CD14-positive monocyte (primary cell): Measurements from ENCODE around the gene ACSS2. TPM values are rescaled to one million over a fixed set of nuclear protein-coding genes. Genes with fewer than 3 reads are reported as not detected.

Source experiments
- DNase-seq, 3 donors: peaks; one replicate each; pipeline ENCODE4 v3.0.0-alpha.2; 2011 to 2022
- H2AFZ ChIP-seq: 2 replicates; pipeline ENCODE4 v1.6.0; 2012; ENCODE audit warnings: mild to moderate bottlenecking, low read depth, low read length, inconsistent platforms; ENCODE audit not compliant: insufficient read depth, poor library complexity, severe bottlenecking
- H3K27ac ChIP-seq, 2 donors: 1 replicate in 1 of 2; 2 replicates in 1 of 2; pipeline ENCODE4 v1.5.1; 2012 to 2013; ENCODE audit warnings: low read length in 2 of 2, control low read depth in 1 of 2, inconsistent platforms in 1 of 2, low read depth in 1 of 2, mild to moderate bottlenecking in 1 of 2
- H3K27me3 ChIP-seq, 2 donors: one replicate each; pipeline versions ENCODE4 v1.6.0 to v1.6.1; 2011 to 2013; ENCODE audit warnings: low read length in 2 of 2; ENCODE audit not compliant: control insufficient read depth in 2 of 2, insufficient read depth in 2 of 2
- H3K36me3 ChIP-seq, 2 donors: replicated peaks in 1 of 2; 1 replicate in 1 of 2; 2 replicates in 1 of 2; pipeline versions ENCODE4 v1.5.1 to v1.6.1; 2012 to 2013; ENCODE audit warnings: low read length in 2 of 2, control low read depth in 1 of 2, inconsistent platforms in 1 of 2, mild to moderate bottlenecking in 1 of 2; ENCODE audit not compliant: insufficient read depth in 2 of 2, control insufficient read depth in 1 of 2
- H3K4me1 ChIP-seq, 2 donors: 1 replicate in 1 of 2; 2 replicates in 1 of 2; pipeline versions ENCODE4 v1.5.1 to v1.6.1; 2012 to 2013; ENCODE audit warnings: low read length in 2 of 2, control low read depth in 1 of 2, inconsistent platforms in 1 of 2, mild to moderate bottlenecking in 1 of 2, moderate library complexity in 1 of 2; ENCODE audit not compliant: insufficient read depth in 2 of 2, control insufficient read depth in 1 of 2
- H3K4me2 ChIP-seq: replicated peaks from 2 replicates; pipeline ENCODE3; 2012; ENCODE audit warnings: low read length, moderate library complexity, mild to moderate bottlenecking; ENCODE audit not compliant: poor library complexity, severe bottlenecking; ENCODE audit errors: extremely low read depth
- H3K4me3 ChIP-seq, 3 experiments: fragments of 200-600 bp in 1 of 3; sonication (generic) in 1 of 3; replicated peaks in 1 of 3; 1 replicate in 2 of 3; 2 replicates in 1 of 3; pipeline ENCODE4 v1.5.1; 2011 to 2013; ENCODE audit warnings: low read length in 3 of 3, mild to moderate bottlenecking in 3 of 3, control low read depth in 2 of 3, low read depth in 2 of 3, inconsistent platforms in 1 of 3, moderate library complexity in 1 of 3
- H3K79me2 ChIP-seq: 2 replicates; pipeline ENCODE4 v1.6.0; 2012; ENCODE audit warnings: mild to moderate bottlenecking, control low read depth, inconsistent platforms, low read length, moderate library complexity; ENCODE audit not compliant: insufficient read depth
- H3K9ac ChIP-seq: 2 replicates; pipeline ENCODE4 v1.6.0; 2017; ENCODE audit warnings: low read length, mild to moderate bottlenecking; ENCODE audit not compliant: insufficient read depth, poor library complexity, severe bottlenecking
- H3K9me3 ChIP-seq, 2 donors: replicated peaks in 1 of 2; 1 replicate in 1 of 2; 2 replicates in 1 of 2; pipeline versions ENCODE4 v1.5.1 to v1.6.1; 2012 to 2013; ENCODE audit warnings: low read length in 2 of 2, control low read depth in 1 of 2; ENCODE audit not compliant: control insufficient read depth in 1 of 2, insufficient read depth in 1 of 2
- H4K20me1 ChIP-seq: 2 replicates; pipeline ENCODE4 v1.6.0; 2012; ENCODE audit warnings: mild to moderate bottlenecking, low read length, control low read depth, moderate library complexity; ENCODE audit not compliant: insufficient read depth
- H3K27ac Mint-ChIP-seq, 7 donors: one replicate each; pipeline ENCODE4 v1.8.0; 2020; ENCODE audit warnings: mild to moderate bottlenecking in 7 of 7, mixed read lengths in 7 of 7, moderate library complexity in 6 of 7, inconsistent platforms in 2 of 7
- H3K27me3 Mint-ChIP-seq, 3 donors: one replicate each; pipeline ENCODE4 v1.8.0; 2021 to 2022; ENCODE audit warnings: low read depth in 3 of 3, mild to moderate bottlenecking in 3 of 3, mixed read lengths in 3 of 3, moderate library complexity in 3 of 3, inconsistent platforms in 1 of 3
- H3K36me3 Mint-ChIP-seq, 2 donors: one replicate each; pipeline ENCODE4 v1.8.0; 2020; ENCODE audit warnings: mixed read lengths in 2 of 2, inconsistent platforms in 1 of 2, mild to moderate bottlenecking in 1 of 2
- H3K4me1 Mint-ChIP-seq: one replicate; pipeline ENCODE4 v1.8.0; 2020; ENCODE audit warnings: mild to moderate bottlenecking, mixed read lengths
- H3K4me3 Mint-ChIP-seq, 2 donors: one replicate each; pipeline ENCODE4 v1.8.0; 2020; ENCODE audit warnings: mild to moderate bottlenecking in 2 of 2, mixed read lengths in 2 of 2, moderate library complexity in 1 of 2
- H3K9me3 Mint-ChIP-seq, 7 donors: one replicate each; pipeline ENCODE4 v1.8.0; 2020 to 2022; ENCODE audit warnings: mixed read lengths in 7 of 7, mild to moderate bottlenecking in 6 of 7, moderate library complexity in 6 of 7, inconsistent platforms in 2 of 7
- WGBS: methylation state at CpG from one replicate; pipeline ENCODE4 v1.1.5; 2013; ENCODE audit warnings: missing lambda C conversion rate; ENCODE audit not compliant: insufficient coverage; 5-methylcytosine and 5-hydroxymethylcytosine counted together
- intact Hi-C, 2 donors: fragments of 100-400 bp; cut with micrococcal nuclease; formaldehyde crosslinking; loops; one replicate each; pipeline versions ENCODE4 v1.15.0 to v1.15.1; 2023
- polyA plus RNA-seq, 3 donors: library from polyadenylated mRNA; depleted of rRNA in 1 of 3; unstranded in 2 of 3; stranded (reverse) in 1 of 3; fragments of 300-500 nt in 2 of 3; fragments of >200 nt in 1 of 3; fragmentation: Illumina TruSeq in 2 of 3; gene quantifications; 1 replicate in 2 of 3; 2 replicates in 1 of 3; pipeline ENCODE4 v1.2.3, GENCODE V29; 2012 to 2021
- TF ChIP-seq, protein P1 (sequence below): fragments of 200-600 bp; IDR thresholded peaks from one replicate; pipeline ENCODE4 v1.8.0; 2022; ENCODE audit warnings: antibody characterized with exemption, mild to moderate bottlenecking

The ACSS2 gene
- polyA plus RNA-seq, 3 donors, result 37.7 to 67.2 (median 48.4) TPM

DNA sequence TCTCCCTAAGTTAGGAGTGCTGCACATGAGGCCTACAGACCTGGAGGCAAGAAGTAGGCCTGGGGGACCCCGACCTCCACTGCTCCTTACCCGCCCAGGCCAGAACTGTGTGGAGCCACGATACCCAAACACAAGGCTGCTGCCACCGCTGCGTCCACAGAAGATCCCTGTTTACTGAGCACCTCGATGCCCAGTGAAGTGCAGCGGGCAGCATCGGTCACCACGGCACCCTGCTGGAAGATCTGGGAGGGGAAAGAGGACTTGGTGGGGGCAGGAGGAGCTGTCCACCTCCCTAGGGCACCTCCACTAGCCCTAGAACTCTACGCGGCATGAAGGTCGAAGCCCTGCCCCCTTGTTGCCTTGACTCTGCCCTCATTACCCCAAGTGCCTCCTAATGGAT lies 13.7 kb upstream of the ACSS2 start:
- Histone ChIP-seq H4K20me1 (no peaks in the 10 kb centered on the region), H2AFZ (no peak overlapping the region), H3K79me2 (no peaks in the 10 kb centered on the region), H3K4me2 (no peak overlapping the region), H3K9me3 (no peaks in the 10 kb centered on the region), H3K4me1 (peaks cover 3 to 4% of the 10 kb centered on the region in 2 donors), H3K4me3 (no peak overlapping the region), H3K9ac (no peak overlapping the region), H3K36me3 (no peaks in the 10 kb centered on the region), H3K27me3 (no peaks in the 10 kb centered on the region), H3K27ac (no peak overlapping the region)
- Mint-ChIP-seq H3K4me3 (no peak overlapping the region), H3K36me3 (peaks cover 6 to 10% of the 10 kb centered on the region in 2 donors), H3K9me3 (peaks cover 0 to 1% (median 0%) of the 10 kb centered on the region in 7 donors), H3K4me1 (peaks cover 5% of the 10 kb centered on the region), H3K27ac (no peak overlapping the region), H3K27me3 (peaks cover 0 to 3% (median 0%) of the 10 kb centered on the region in 3 donors)
- WGBS, result 97% methylated on average over 6 of the region's 12 CpGs
- TF ChIP-seq, protein P1, sequence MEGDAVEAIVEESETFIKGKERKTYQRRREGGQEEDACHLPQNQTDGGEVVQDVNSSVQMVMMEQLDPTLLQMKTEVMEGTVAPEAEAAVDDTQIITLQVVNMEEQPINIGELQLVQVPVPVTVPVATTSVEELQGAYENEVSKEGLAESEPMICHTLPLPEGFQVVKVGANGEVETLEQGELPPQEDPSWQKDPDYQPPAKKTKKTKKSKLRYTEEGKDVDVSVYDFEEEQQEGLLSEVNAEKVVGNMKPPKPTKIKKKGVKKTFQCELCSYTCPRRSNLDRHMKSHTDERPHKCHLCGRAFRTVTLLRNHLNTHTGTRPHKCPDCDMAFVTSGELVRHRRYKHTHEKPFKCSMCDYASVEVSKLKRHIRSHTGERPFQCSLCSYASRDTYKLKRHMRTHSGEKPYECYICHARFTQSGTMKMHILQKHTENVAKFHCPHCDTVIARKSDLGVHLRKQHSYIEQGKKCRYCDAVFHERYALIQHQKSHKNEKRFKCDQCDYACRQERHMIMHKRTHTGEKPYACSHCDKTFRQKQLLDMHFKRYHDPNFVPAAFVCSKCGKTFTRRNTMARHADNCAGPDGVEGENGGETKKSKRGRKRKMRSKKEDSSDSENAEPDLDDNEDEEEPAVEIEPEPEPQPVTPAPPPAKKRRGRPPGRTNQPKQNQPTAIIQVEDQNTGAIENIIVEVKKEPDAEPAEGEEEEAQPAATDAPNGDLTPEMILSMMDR, result no peak
- DNase-seq, result no peak
- intact Hi-C loops, result no loop called here

- TF ChIP-seq, protein P1, result no peak
- H3K79me2 ChIP-seq, result no peaks in the 10 kb centered on the region
- H3K9me3 ChIP-seq, result no peaks in the 10 kb centered on the region
- H3K4me1 ChIP-seq, result peaks cover 3 to 4% of the 10 kb centered on the region in 2 donors
- H3K9me3 Mint-ChIP-seq, result peaks cover 0 to 1% (median 0%) of the 10 kb centered on the region in 7 donors
- H3K4me1 Mint-ChIP-seq, result peaks cover 5% of the 10 kb centered on the region
- no peak overlapping the region for H3K4me2 ChIP-seq
- H3K4me3 ChIP-seq, result no peak overlapping the region
- H3K9ac ChIP-seq, result no peak overlapping the region
- 97% methylated on average over 27 of the region's 32 CpGs for WGBS
- no peaks in the 10 kb centered on the region for H4K20me1 ChIP-seq
- H3K36me3 Mint-ChIP-seq, result peaks cover 3 to 10% of the 10 kb centered on the region in 2 donors
- DNase-seq, result no peak
- no peak overlapping the region for H2AFZ ChIP-seq
- intact Hi-C loops, result no loop called here
- H3K27me3 ChIP-seq, result no peaks in the 10 kb centered on the region
- no peaks in the 10 kb centered on the region for H3K36me3 ChIP-seq
- peaks cover 0 to 1% (median 0%) of the 10 kb centered on the region in 3 donors for H3K27me3 Mint-ChIP-seq
- H3K27ac Mint-ChIP-seq, result no peak overlapping the region
- no peak overlapping the region for H3K4me3 Mint-ChIP-seq
- no peak overlapping the region for H3K27ac ChIP-seq
Measured at GRCh38 chr20:34863421-34863965, 12.9 kb upstream of the ACSS2 start.
